HG02973 (cell line): ENCODE results near the gene ACOXL.
"Not testable (repeated sequence)": the region's sequence is repeated elsewhere in the genome, so short reads cannot be mapped to it uniquely, and the experiment has no call there.

Source experiments
- ATAC-seq: cut with Tn5 transposase; IDR thresholded peaks from one replicate; pipeline ENCODE4 v1.9.1; 2021; ENCODE audit warnings: moderate library complexity; ENCODE audit not compliant: unreplicated experiment

Gene ACOXL

GRCh38 chr2:110852541-110853263 lies 120.3 kb downstream of the ACOXL start:
- no peak for ATAC-seq

- no peak for ATAC-seq
These were observed 121.1 kb downstream of the ACOXL start for GRCh38 chr2:110853516-110853915.

GRCh38 chr2:110853948-110854347 lies 121.6 kb downstream of the ACOXL start:
- ATAC-seq = no peak

GRCh38 chr2:110854355-110855081 lies 122.1 kb downstream of the ACOXL start:
- no peak for ATAC-seq

- not testable (repeated sequence) for ATAC-seq
These were observed 123.5 kb downstream of the ACOXL start for GRCh38 chr2:110855841-110856240.

GRCh38 chr2:110858135-110858725 lies 125.9 kb downstream of the ACOXL start:
- ATAC-seq = peak; percentile 85

GRCh38 chr2:110858993-110859701 lies 126.8 kb downstream of the ACOXL start:
- ATAC-seq = no peak

- no peak for ATAC-seq
These were observed 128.3 kb downstream of the ACOXL start for GRCh38 chr2:110860630-110861029.

GRCh38 chr2:110861616-110862260 lies 129.4 kb downstream of the ACOXL start:
- no peak for ATAC-seq

GRCh38 chr2:110863726-110864125 lies 131.4 kb downstream of the ACOXL start:
- ATAC-seq = no peak

- no peak for ATAC-seq
These were observed 131.8 kb downstream of the ACOXL start for GRCh38 chr2:110864176-110864575.

GRCh38 chr2:110864731-110865130 lies 132.4 kb downstream of the ACOXL start:
- no peak for ATAC-seq

- peak; percentile 90 for ATAC-seq
These were observed 132.8 kb downstream of the ACOXL start for GRCh38 chr2:110865188-110865587.

- ATAC-seq = no peak
These were observed 133.7 kb downstream of the ACOXL start for GRCh38 chr2:110866045-110866444.

GRCh38 chr2:110866466-110866865 lies 134.1 kb downstream of the ACOXL start:
- ATAC-seq = no peak

GRCh38 chr2:110867078-110867477 lies 134.7 kb downstream of the ACOXL start:
- no peak for ATAC-seq

GRCh38 chr2:110868971-110869370 lies 136.6 kb downstream of the ACOXL start:
- ATAC-seq = no peak

GRCh38 chr2:110869472-110870446 lies 137.4 kb downstream of the ACOXL start:
- ATAC-seq = no peak

- no peak for ATAC-seq
These were observed 138.2 kb downstream of the ACOXL start for GRCh38 chr2:110870545-110870944.

- peak; percentile 41 for ATAC-seq
These were observed 139.3 kb downstream of the ACOXL start for GRCh38 chr2:110871637-110872036.
